Glutamatergic neuron (in vitro differentiated cells): ENCODE data around the gene WDR20. TPM values are rescaled to one million over a fixed set of nuclear protein-coding genes. Genes with fewer than 3 reads are reported as not detected.

ENCODE experiments used
- DNase-seq: peaks from one replicate; pipeline ENCODE4 v3.0.0; 2022
- H3K27ac Mint-ChIP-seq: one replicate; pipeline ENCODE4 v1.8.0; 2020; ENCODE audit warnings: mild to moderate bottlenecking, mixed read lengths, inconsistent platforms; ENCODE audit not compliant: unreplicated experiment
- H3K27me3 Mint-ChIP-seq: one replicate; pipeline ENCODE4 v1.8.0; 2020; ENCODE audit warnings: mild to moderate bottlenecking, moderate library complexity, mixed read lengths, inconsistent platforms; ENCODE audit not compliant: unreplicated experiment
- H3K36me3 Mint-ChIP-seq: one replicate; pipeline ENCODE4 v1.8.0; 2020; ENCODE audit warnings: mild to moderate bottlenecking, mixed read lengths, inconsistent platforms; ENCODE audit not compliant: unreplicated experiment
- H3K4me1 Mint-ChIP-seq: one replicate; pipeline ENCODE4 v1.8.0; 2020; ENCODE audit warnings: mild to moderate bottlenecking, low read depth, mixed read lengths, inconsistent platforms; ENCODE audit not compliant: unreplicated experiment
- H3K4me3 Mint-ChIP-seq: one replicate; pipeline ENCODE4 v1.8.0; 2020; ENCODE audit warnings: mild to moderate bottlenecking, mixed read lengths, inconsistent platforms; ENCODE audit not compliant: unreplicated experiment
- H3K9me3 Mint-ChIP-seq: one replicate; pipeline ENCODE4 v1.8.0; 2020; ENCODE audit warnings: mild to moderate bottlenecking, moderate library complexity, mixed read lengths, inconsistent platforms; ENCODE audit not compliant: unreplicated experiment
- CTCF ChIP-seq: fragments of 200-600 bp; sonication (generic); IDR thresholded peaks from one replicate; pipeline ENCODE4 v1.5.0; 2021; ENCODE audit not compliant: partially characterized antibody, unreplicated experiment
- total RNA-seq: library from RNA; stranded (reverse); fragmentation: NEBNext Ultra II Directional; extraction: Animal tissue kit (Norgen Biotek cat#: 25700); gene quantifications from one replicate; pipeline ENCODE4 v1.2.1, GENCODE V29; 2021; ENCODE audit not compliant: unreplicated experiment

The WDR20 gene
- total RNA-seq, 1 donor from 2014 or later = 38.1 TPM

DNA sequence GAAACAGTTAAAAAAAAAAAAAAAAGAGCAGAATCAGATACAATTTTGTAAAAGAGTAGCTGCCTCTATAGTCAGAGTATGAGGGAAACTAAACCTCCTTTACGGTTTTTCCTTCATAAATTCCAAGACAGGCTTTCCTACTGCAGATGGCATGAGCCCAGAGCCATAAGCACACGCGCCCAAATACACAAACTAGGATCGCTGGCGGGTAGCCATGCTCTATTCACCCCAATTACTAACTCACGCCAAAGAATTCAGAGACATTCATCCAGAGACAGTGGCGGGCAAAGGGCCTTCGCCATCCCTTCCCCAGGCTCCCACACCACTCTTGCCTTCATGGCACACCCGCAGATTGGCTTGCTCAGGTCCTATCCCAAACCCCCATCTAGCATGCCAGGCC lies 117.0 kb downstream of the WDR20 start:
- TF ChIP-seq CTCF = no peak
- Mint-ChIP-seq H3K27ac (no peak overlapping the region), H3K36me3 (peaks cover 6% of the 10 kb centered on the region), H3K9me3 (peaks cover 2% of the 10 kb centered on the region), H3K4me3 (no peak overlapping the region), H3K27me3 (peaks cover 2% of the 10 kb centered on the region), H3K4me1 (no peaks in the 10 kb centered on the region)
- DNase-seq = no peak

DNA sequence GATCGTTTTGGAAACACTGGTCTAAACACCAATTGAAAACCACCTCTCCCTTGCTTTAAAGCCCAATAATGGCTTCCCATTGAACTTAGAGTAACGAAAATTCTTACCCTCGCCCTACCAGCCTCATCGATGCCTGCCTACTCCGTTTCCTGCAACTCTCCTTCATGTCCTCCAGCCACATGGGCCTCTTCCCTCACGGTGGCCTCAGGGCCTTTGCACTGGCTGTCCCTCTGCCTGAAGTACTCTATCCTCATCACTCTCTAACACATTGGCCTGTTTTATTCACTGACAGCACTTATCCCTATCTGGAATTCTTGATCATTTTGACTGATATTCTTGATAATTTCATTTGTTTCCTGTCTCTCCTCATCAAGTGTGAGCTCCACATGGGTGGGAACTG lies 118.4 kb downstream of the WDR20 start:
- Mint-ChIP-seq H3K27me3 (peaks cover 2% of the 10 kb centered on the region), H3K36me3 (peaks cover 6% of the 10 kb centered on the region), H3K9me3 (peaks cover 2% of the 10 kb centered on the region), H3K4me3 (no peak overlapping the region), H3K27ac (no peak overlapping the region), H3K4me1 (peaks cover under 1% of the 10 kb centered on the region)
- no peak for DNase-seq
- no peak for TF ChIP-seq CTCF

Other genes with a start within 250 kb of the WDR20 start
- gene DYNC1H1, start 175.3 kb upstream of the WDR20 start, total RNA-seq = 2,051 TPM
- 610 TPM for gene HSP90AA1, start 52.9 kb upstream of the WDR20 start, total RNA-seq
- gene MOK, start 165.3 kb downstream of the WDR20 start, total RNA-seq = 6.5 TPM
- 13.6 TPM for gene ZNF839, start 179.8 kb downstream of the WDR20 start, total RNA-seq
- gene CINP, start 223.0 kb downstream of the WDR20 start, total RNA-seq = 25.9 TPM
- 24.5 TPM for gene TECPR2, start 223.0 kb downstream of the WDR20 start, total RNA-seq